IMR-90 (cell line): Measurements from ENCODE around the gene ELP2.

Source experiments
- BHLHE40 ChIP-seq: fragments of 150-350 bp; IDR thresholded peaks from 2 replicates; pipeline ENCODE4 v1.6.1; 2016; ENCODE audit warnings: mild to moderate bottlenecking, low read depth, low read length
- CEBPB ChIP-seq: IDR thresholded peaks from 2 replicates; pipeline ENCODE4 v1.6.1; 2012; ENCODE audit warnings: low read depth, low read length, improper control_type of control experiment
- ELK1 ChIP-seq: fragments of 150-350 bp; IDR thresholded peaks from 2 replicates; pipeline ENCODE4 v1.6.1; 2016; ENCODE audit warnings: low read depth, mild to moderate bottlenecking, low read length, moderate library complexity, borderline replicate concordance
- MAFK ChIP-seq: IDR thresholded peaks from 2 replicates; pipeline ENCODE4 v1.6.1; 2012; ENCODE audit warnings: low read depth, low read length, improper control_type of control experiment
- MXI1 ChIP-seq: IDR thresholded peaks from 2 replicates; pipeline ENCODE4 v1.6.1; 2012; ENCODE audit warnings: low read depth, mild to moderate bottlenecking, low read length, moderate library complexity, borderline replicate concordance
- POLR2A ChIP-seq: IDR thresholded peaks from 2 replicates; pipeline ENCODE4 v1.6.1; 2012; ENCODE audit warnings: mild to moderate bottlenecking, low read depth, low read length
- RAD21 ChIP-seq: IDR thresholded peaks from 2 replicates; pipeline ENCODE4 v1.6.1; 2012; ENCODE audit warnings: low read length, improper control_type of control experiment
- RCOR1 ChIP-seq: IDR thresholded peaks from 2 replicates; pipeline ENCODE4 v1.6.1; 2012; ENCODE audit warnings: mild to moderate bottlenecking, low read length, improper control_type of control experiment; ENCODE audit not compliant: insufficient replicate concordance
- SMC3 ChIP-seq: fragments of 150-350 bp; IDR thresholded peaks from 2 replicates; pipeline ENCODE4 v1.6.1; 2016; ENCODE audit warnings: low read depth, mild to moderate bottlenecking, antibody characterized with exemption, low read length, moderate library complexity
- TF ChIP-seq, protein P1 (sequence below): conservative IDR thresholded peaks from 2 replicates; pipeline ENCODE4 v1.5.1; 2012; ENCODE audit warnings: mild to moderate bottlenecking, low read depth, low read length, improper control_type of control experiment
- TF ChIP-seq, protein P2 (sequence below): fragments of 150-350 bp; IDR thresholded peaks from 2 replicates; pipeline ENCODE4 v1.6.1; 2017; ENCODE audit warnings: mild to moderate bottlenecking, antibody characterized with exemption, low read length, low read depth

GRCh38 chr18:36135264-36135663 lies 5.6 kb downstream of the ELP2 start:
- TF ChIP-seq, protein P1, sequence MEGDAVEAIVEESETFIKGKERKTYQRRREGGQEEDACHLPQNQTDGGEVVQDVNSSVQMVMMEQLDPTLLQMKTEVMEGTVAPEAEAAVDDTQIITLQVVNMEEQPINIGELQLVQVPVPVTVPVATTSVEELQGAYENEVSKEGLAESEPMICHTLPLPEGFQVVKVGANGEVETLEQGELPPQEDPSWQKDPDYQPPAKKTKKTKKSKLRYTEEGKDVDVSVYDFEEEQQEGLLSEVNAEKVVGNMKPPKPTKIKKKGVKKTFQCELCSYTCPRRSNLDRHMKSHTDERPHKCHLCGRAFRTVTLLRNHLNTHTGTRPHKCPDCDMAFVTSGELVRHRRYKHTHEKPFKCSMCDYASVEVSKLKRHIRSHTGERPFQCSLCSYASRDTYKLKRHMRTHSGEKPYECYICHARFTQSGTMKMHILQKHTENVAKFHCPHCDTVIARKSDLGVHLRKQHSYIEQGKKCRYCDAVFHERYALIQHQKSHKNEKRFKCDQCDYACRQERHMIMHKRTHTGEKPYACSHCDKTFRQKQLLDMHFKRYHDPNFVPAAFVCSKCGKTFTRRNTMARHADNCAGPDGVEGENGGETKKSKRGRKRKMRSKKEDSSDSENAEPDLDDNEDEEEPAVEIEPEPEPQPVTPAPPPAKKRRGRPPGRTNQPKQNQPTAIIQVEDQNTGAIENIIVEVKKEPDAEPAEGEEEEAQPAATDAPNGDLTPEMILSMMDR: no peak
- no peak for TF ChIP-seq POLR2A
- TF ChIP-seq MXI1: no peak
- no peak for TF ChIP-seq RAD21
- no peak for TF ChIP-seq CEBPB
- TF ChIP-seq RCOR1: no peak
- no peak for TF ChIP-seq SMC3
- no peak for TF ChIP-seq BHLHE40
- TF ChIP-seq, protein P2, sequence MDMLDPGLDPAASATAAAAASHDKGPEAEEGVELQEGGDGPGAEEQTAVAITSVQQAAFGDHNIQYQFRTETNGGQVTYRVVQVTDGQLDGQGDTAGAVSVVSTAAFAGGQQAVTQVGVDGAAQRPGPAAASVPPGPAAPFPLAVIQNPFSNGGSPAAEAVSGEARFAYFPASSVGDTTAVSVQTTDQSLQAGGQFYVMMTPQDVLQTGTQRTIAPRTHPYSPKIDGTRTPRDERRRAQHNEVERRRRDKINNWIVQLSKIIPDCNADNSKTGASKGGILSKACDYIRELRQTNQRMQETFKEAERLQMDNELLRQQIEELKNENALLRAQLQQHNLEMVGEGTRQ: no peak
- TF ChIP-seq MAFK: no peak
- no peak for TF ChIP-seq ELK1
